Activated CD4-positive, alpha-beta T cell treated with anti-CD3 and anti-CD28 coated beads for 48 hours (primary cell): Measurements from ENCODE around the gene TCP11.
"Not testable (repeated sequence)": the region's sequence is repeated elsewhere in the genome, so short reads cannot be mapped to it uniquely, and the experiment has no call there.

Experiments
- DNase-seq: peaks from one replicate; pipeline ENCODE4 v3.0.0-alpha.2; 2020

Gene TCP11

GRCh38 chr6:35142588-35143569 is 1.7 kb upstream of the TCP11 start:
- DNase-seq: no peak

- no peak for DNase-seq
Measured at GRCh38 chr6:35140639-35141006, 516 bp downstream of the TCP11 start.

GRCh38 chr6:35139924-35140638 is 1.1 kb downstream of the TCP11 start:
- peak; percentile 56 for DNase-seq

GRCh38 chr6:35139470-35139869 is 1.7 kb downstream of the TCP11 start:
- DNase-seq: no peak

GRCh38 chr6:35138191-35138590 is 2.9 kb downstream of the TCP11 start:
- DNase-seq: not testable (repeated sequence)

GRCh38 chr6:35136185-35136584 is 5.0 kb downstream of the TCP11 start:
- no peak for DNase-seq

GRCh38 chr6:35128496-35128895 is 12.6 kb downstream of the TCP11 start:
- DNase-seq: no peak

- DNase-seq: no peak
Measured at GRCh38 chr6:35128042-35128441, 13.1 kb downstream of the TCP11 start.

GRCh38 chr6:35124356-35124755 is 16.8 kb downstream of the TCP11 start:
- DNase-seq: no peak

GRCh38 chr6:35120746-35121145 is 20.4 kb downstream of the TCP11 start:
- DNase-seq: no peak

- DNase-seq: no peak
Measured at GRCh38 chr6:35108309-35108885, 32.7 kb downstream of the TCP11 start.

GRCh38 chr6:35107761-35108160 is 33.4 kb downstream of the TCP11 start:
- DNase-seq: not testable (repeated sequence)

- peak; percentile 17 for DNase-seq
Measured at GRCh38 chr6:35107208-35107607, 33.9 kb downstream of the TCP11 start.

GRCh38 chr6:35106061-35106460 is 35.1 kb downstream of the TCP11 start:
- DNase-seq: not testable (repeated sequence)

- no peak for DNase-seq
Measured at GRCh38 chr6:35105078-35105477, 36.1 kb downstream of the TCP11 start.

GRCh38 chr6:35099116-35099515 is 42.0 kb downstream of the TCP11 start:
- DNase-seq: no peak

GRCh38 chr6:35096129-35096862 is 44.8 kb downstream of the TCP11 start:
- no peak for DNase-seq

- no peak for DNase-seq
Measured at GRCh38 chr6:35094183-35094582, 47.0 kb downstream of the TCP11 start.

- no peak for DNase-seq
Measured at GRCh38 chr6:35093783-35094182, 47.4 kb downstream of the TCP11 start.

GRCh38 chr6:35093118-35093445 is 48.1 kb downstream of the TCP11 start:
- DNase-seq: no peak

GRCh38 chr6:35092362-35093117 is 48.6 kb downstream of the TCP11 start:
- no peak for DNase-seq

GRCh38 chr6:35091346-35092083 is 49.6 kb downstream of the TCP11 start:
- DNase-seq: no peak
